BE2C (cell line): Measurements from ENCODE around the gene KDM2A.
A peak's percentile ranks its signal among the peaks of the same experiment; 100 is the strongest.
"Not testable (repeated sequence)": the region's sequence is repeated elsewhere in the genome, so short reads cannot be mapped to it uniquely, and the experiment has no call there.

Experiments
- DNase-seq: peaks from one replicate; pipeline ENCODE4 v3.0.0-alpha.2; 2020
- H3K27me3 ChIP-seq: fragments of 250-450 bp; sonication (Bioruptor Pico); 2 replicates; pipeline ENCODE4 v1.5.1; 2020; ENCODE audit warnings: mild to moderate bottlenecking
- H3K36me3 ChIP-seq: fragments of 250-450 bp; sonication (Bioruptor Pico); 2 replicates; pipeline ENCODE4 v1.5.1; 2020; ENCODE audit warnings: mild to moderate bottlenecking
- H3K4me1 ChIP-seq: fragments of 250-450 bp; sonication (Bioruptor Pico); 2 replicates; pipeline ENCODE4 v1.5.1; 2020
- H3K4me3 ChIP-seq: 2 replicates; pipeline ENCODE4 v1.5.1; 2011; ENCODE audit warnings: low read depth, low read length
- H3K9me3 ChIP-seq: fragments of 250-450 bp; sonication (Bioruptor Pico); 2 replicates; pipeline ENCODE4 v1.5.1; 2020
- TF ChIP-seq, protein P1 (sequence below): IDR thresholded peaks from 2 replicates; pipeline ENCODE4 v1.5.1; 2012; ENCODE audit warnings: mild to moderate bottlenecking, low read depth, low read length

Gene KDM2A

DNA sequence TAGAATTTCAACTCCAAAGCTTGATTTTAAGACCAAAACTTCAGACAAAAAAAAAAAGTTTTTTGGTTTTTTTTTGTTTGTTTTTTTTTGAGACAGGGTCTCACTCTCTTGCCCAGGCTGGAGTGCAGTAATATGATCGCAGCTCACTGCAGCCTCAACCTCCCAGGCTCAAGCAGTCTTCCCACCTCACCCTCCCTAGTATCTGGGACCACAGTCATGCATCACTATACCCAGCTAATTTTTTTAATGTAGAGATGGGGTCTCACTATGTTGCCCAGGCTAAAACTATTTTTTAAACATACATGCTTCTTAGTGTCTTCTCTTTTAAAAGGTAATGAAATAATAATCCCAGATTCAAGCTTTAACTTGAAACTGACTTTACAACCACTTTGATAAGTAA, 111.8 kb downstream of the KDM2A start:
- TF ChIP-seq, protein P1, sequence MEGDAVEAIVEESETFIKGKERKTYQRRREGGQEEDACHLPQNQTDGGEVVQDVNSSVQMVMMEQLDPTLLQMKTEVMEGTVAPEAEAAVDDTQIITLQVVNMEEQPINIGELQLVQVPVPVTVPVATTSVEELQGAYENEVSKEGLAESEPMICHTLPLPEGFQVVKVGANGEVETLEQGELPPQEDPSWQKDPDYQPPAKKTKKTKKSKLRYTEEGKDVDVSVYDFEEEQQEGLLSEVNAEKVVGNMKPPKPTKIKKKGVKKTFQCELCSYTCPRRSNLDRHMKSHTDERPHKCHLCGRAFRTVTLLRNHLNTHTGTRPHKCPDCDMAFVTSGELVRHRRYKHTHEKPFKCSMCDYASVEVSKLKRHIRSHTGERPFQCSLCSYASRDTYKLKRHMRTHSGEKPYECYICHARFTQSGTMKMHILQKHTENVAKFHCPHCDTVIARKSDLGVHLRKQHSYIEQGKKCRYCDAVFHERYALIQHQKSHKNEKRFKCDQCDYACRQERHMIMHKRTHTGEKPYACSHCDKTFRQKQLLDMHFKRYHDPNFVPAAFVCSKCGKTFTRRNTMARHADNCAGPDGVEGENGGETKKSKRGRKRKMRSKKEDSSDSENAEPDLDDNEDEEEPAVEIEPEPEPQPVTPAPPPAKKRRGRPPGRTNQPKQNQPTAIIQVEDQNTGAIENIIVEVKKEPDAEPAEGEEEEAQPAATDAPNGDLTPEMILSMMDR: no peak
- Histone ChIP-seq H3K9me3 (no peaks in the 10 kb centered on the region), H3K4me3 (no peak overlapping the region), H3K36me3 (peaks cover 40% of the 10 kb centered on the region), H3K27me3 (no peaks in the 10 kb centered on the region), H3K4me1 (no peaks in the 10 kb centered on the region)
- DNase-seq: no peak

DNA sequence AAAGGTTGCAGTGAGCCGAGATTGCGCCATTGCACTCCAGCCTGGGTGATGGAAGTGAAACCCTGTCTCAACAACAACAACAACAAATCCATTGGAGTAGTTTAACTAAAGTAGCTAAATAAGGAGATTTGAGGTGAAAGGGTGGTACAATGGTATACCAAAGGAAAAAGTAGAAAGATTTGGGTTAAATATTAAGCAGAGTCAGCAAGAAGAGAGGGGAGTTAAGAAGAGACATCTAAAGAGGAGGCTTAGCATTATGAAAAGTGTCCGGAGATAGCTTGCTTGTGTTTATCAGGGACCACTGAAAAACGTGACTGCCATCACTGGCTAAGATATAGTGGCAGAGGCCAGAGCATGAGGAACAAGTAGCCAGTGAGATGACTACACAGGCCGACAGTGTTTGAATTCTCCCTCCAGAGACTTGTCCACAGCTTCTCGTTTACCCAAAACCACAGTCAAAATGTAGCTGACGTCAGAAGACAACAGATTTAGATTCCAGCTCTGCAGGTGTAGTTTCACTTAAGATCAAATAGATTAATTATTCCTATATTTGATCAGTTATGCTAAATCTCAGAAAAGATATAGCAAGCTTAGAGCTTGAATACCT, 114.6 kb downstream of the KDM2A start:
- H3K27me3 ChIP-seq: no peaks in the 10 kb centered on the region
- peaks cover 3% of the 10 kb centered on the region for H3K4me1 ChIP-seq
- H3K36me3 ChIP-seq: peaks cover 31% of the 10 kb centered on the region
- no peaks in the 10 kb centered on the region for H3K9me3 ChIP-seq
- TF ChIP-seq, protein P1: no peak
- no peak for DNase-seq
- no peak overlapping the region for H3K4me3 ChIP-seq

DNA sequence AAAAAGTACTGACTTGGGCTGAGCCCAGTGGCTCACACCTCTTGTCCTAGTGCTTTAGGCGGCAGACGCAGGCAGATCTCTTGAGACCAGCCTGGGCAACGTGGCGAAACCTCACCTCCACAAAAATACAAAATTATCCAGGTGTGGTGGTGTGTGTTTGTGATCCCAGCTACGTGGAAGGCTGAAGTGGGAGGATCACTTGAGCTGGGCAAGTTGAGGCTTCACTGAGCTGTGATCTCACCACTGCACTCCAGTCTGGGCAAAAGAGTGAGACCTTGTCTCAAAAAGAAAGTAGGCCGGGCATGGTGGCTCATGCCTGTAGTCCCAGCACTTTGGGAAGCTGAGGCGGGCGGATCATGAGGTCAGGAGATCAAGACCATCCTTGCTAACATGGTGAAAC, 115.5 kb downstream of the KDM2A start:
- not testable (repeated sequence) for DNase-seq, H3K27me3 ChIP-seq, H3K4me1 ChIP-seq, H3K9me3 ChIP-seq, H3K4me3 ChIP-seq
- peaks cover 23% of the 10 kb centered on the region for H3K36me3 ChIP-seq

DNA sequence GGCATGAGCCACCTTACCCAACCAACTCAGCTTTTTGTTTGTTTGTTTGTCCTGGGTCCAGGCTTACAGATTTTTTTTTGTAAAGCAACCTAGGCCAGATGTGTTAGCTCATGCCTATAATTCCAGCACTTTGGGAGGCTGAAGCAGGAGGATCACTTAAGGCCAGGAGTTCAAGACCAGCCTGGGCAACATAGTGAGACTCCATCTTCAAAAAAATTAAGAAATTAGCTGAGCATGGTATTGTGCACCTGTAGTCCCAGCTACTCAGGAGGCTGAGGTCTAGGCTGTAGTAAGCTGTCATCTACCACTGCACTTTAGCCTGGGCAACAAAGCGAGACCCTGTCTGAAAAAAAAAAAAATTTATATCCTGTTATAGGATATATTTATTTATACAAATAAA, 118.5 kb downstream of the KDM2A start:
- no peaks in the 10 kb centered on the region for H3K27me3 ChIP-seq
- TF ChIP-seq, protein P1: no peak
- H3K9me3 ChIP-seq: no peaks in the 10 kb centered on the region
- no peak overlapping the region for H3K4me3 ChIP-seq
- H3K4me1 ChIP-seq: peaks cover 7% of the 10 kb centered on the region
- H3K36me3 ChIP-seq: peaks cover 13% of the 10 kb centered on the region
- DNase-seq: no peak

DNA sequence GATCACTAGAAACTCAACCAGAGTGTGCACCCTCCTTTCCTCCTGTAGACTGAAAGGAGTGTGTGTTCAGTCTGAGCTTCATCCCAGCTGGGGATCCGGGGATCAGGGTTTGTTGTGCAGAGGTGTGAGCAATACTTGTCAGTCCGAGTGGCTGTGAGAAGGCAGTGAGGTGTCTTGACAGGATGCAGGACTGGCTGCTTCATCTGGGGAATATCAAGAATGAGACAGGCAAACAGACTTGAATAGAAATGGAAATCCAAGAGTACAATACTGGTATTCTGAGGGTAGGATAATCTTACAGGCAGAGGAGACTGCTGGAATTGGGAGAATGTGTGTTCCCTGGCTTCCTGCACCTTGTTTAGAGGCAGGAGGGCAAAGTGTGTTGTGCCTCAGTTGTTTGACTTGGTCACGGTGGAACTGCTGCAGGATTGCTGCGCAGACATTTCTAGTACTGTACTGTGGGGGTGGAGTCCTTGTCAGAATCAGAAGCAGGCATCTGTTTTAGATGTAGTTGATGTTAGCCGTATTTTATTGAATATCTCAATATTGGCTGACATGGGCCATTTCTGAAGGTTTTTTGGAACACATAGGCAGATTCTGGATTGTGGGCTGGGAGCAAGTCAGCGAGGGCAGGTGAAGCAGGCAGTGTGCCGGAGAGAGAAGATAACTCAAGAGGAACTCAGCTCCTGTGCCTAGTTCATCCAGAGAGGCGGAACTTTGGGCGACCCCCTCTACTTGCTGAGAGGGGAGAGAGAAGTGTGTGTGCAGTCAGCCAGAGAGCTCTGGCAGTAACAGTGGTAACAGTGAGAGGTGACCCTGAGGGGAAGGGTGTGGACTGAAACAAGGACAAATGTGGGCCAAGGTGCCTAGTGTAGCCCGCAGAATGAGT, 120.1 kb downstream of the KDM2A start:
- DNase-seq: no peak
- Histone ChIP-seq H3K9me3 (no peaks in the 10 kb centered on the region), H3K4me3 (peak overlapping the region; percentile 47), H3K4me1 (peaks cover 9% of the 10 kb centered on the region), H3K36me3 (peaks cover 22% of the 10 kb centered on the region), H3K27me3 (no peaks in the 10 kb centered on the region)
- TF ChIP-seq, protein P1: no peak

DNA sequence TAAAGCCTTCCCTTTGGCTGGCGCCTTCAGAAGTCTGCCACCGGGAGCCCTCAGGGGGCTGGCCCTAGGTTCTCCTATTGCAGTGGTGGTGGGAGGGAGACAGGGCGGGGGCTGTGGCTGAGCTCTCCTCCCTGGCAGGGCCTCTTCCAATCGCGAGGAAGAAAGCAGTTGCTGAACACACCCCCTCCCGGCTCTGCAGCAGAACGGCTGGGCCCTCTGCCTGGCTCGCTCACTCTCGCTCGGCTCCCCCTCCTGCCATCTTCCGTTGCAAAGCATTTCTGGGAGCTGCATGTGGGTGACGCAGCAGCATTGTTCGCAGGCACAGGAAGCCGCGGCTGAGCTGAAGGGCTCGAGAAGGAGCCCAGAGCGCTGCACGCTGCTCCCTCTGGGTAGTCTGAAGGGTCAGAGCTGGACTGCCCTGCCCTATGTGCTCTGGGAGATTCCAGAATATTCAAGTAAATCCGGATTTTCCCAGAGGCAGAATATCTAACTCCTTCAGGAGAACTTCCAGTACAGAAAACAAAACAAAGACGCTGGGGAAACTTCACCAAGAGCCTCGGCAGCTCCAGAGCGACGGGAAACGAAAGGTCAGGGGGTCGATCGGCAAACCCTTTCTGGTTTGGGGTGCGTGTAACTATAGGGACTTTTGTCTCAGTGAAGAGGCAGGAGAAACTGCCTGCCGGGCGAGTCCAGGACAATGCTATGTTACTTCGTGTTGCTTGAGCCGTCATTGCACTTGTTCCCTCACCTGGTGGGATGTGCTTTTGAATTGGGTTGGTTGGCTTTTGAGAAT, 120.9 kb downstream of the KDM2A start:
- DNase-seq: peak; percentile 99
- no peaks in the 10 kb centered on the region for H3K27me3 ChIP-seq
- H3K9me3 ChIP-seq: no peaks in the 10 kb centered on the region
- TF ChIP-seq, protein P1: 0 out of 2 replicates have a peak, but pooled peaks have one; percentile 4
- H3K4me3 ChIP-seq: peak overlapping the region; percentile 99
- H3K36me3 ChIP-seq: peaks cover 31% of the 10 kb centered on the region
- H3K4me1 ChIP-seq: peaks cover 9% of the 10 kb centered on the region
